Stimulated activated CD4-positive, alpha-beta T cell treated with anti-CD3 and anti-CD28 coated beads, Interleukin-15, amount 100 ng/mL, for 1 hour (primary cell): ENCODE measurements around the gene LPIN1.
A peak's percentile ranks its signal among the peaks of the same experiment; 100 is the strongest.

ENCODE experiments used
- DNase-seq, 2 donors: peaks; one replicate each; pipeline ENCODE4 v3.0.0-alpha.2; 2020; ENCODE audit warnings: low read depth in 1 of 2, low spot score in 1 of 2

The LPIN1 gene

DNA sequence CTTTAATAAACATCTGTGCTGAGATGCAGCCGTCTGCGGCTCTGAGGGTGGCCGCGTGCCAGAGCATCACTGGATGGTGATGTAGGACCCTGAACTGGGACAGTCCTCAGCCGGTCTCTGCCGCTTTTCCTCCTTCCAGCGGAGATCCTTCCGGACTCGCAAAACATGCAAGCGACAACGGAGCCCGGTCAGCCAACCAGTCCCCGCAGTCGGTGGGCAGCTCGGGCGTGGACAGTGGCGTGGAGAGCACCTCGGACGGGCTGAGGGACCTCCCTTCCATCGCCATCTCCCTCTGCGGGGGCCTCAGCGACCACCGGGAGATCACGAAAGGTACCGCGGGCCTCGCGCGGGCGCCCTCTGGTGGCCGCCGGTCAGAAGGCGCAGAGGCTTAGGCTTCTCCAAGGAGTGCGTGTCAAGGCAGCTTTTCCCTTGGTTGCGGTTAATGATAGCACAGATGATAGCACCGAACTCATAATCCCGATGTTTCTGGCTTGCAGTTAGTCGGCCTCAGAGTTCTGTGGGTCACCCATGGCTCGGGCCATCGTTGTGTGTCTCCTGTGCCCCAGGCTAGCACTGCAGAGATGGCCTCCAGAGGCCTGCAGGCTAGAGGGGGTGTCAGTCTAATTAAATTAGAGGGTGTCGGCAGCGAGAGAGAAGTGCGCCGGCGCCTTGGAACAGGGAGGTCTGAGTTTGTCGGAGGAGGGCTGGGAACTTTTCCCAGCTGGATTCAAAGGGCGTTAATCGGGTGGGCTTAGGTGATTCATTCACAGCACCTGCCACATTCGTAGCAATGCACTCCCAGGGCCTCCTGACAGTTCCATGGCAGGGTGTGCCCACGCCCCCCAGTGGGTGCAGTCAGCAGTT is 38.5 kb downstream of the LPIN1 start:
- peak; percentile 15 to 34 for DNase-seq

DNA sequence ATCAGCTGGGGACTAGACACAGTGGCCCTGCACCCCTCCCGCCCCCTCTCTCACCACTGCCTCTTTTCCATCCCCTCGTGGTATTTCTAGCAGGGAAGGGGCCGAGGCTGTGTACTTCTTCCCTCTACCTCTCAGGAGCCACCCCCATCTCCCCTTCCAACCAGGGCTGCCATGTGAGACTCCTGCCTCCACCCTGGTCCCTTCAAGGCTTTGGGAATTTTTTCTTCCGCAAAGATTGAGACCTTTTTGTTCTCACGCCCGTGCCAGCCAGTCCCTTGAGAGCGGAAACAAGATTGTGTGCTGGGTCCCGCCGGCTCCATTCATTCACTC is 39.1 kb downstream of the LPIN1 start:
- no peak for DNase-seq

DNA sequence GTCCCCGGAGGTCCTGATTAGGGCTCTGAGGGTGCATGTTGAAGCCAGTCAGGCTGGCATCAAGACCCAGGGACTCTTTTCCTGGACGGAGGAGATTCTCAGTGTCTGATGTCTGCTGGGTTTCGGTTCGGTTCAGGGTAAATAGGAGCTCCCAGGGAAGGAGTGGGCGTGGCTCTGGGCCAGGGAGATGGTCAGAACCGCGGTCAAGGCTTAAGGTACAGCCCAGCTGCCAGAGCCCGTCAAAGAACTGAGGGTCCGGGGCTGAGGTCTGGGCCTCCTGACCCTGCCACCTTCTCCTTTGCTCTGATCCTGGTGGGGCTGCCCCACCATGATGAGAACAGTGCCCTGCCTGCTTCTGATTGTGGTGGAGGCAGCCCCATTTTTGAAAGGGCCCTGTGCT is 39.8 kb downstream of the LPIN1 start:
- DNase-seq, result no peak

DNA sequence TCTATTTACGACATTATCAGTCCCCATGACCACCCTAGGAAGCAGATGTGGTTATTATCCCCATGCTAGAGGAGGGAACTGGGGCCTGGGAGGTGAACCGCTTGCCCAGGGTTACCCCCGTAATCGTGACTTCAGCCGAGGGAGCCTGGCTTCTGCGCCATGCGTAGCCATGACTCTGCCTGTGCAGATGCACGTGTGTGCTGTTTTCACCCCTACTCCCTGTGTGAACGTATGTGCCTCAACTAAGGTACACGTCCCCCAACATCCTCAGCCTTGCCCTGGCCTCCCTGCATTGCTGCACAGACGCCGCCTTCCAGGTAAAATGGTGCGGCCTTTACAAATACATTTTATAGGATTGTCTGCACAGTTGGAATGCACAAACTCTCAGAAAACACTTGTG is 40.2 kb downstream of the LPIN1 start:
- no peak for DNase-seq

DNA sequence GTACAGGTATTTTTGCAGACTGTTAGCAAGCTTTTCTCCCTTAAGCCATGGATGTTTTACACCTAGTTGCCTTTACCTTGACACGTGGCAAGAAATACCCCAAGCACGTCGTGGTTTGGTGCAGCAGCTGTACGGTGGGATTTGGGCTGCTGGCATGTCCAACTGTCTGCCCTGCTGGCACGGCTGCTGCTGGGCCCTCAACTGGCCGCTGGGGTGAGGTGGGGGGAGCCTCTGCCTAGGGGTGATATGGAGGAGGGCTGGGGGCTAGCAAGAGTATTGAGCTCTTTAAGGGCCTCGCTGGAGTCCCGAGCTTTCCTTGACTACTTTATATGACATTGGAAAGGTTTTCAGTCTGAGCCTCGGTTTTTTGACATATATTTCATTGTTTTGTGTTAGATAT is 41.6 kb downstream of the LPIN1 start:
- DNase-seq, result no peak

DNA sequence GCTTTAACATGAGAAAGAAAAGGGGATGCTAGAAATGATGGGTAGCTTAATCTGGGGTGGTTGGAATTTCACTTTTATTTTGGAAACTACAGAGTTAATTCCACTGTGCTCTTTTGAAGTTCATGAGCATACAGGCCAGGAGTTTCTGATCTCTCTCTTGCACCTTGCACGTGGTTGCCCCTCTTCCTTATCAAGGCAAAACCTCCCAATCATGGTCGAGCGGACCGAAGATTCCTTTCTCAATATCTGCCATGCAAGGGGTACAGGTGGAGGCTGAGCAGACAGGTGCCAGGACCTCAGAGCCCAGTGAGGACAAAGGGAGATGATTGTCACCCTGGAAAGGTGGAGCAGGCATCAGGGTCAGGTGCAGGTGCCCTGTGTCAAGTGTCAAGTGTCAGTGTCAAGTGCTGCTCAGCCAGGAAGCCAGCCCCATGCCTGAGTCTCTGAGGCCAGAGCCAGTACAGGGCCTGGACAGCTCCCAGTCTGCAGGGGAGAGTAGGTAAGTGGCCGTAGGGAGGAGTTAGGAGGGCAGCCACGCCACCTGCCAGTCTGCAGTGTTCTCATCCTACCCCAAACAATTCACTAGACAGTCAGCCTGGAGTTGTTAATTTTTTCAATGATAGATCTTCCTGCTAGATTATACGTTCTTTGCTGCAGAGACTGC is 42.2 kb downstream of the LPIN1 start:
- DNase-seq, result no peak

DNA sequence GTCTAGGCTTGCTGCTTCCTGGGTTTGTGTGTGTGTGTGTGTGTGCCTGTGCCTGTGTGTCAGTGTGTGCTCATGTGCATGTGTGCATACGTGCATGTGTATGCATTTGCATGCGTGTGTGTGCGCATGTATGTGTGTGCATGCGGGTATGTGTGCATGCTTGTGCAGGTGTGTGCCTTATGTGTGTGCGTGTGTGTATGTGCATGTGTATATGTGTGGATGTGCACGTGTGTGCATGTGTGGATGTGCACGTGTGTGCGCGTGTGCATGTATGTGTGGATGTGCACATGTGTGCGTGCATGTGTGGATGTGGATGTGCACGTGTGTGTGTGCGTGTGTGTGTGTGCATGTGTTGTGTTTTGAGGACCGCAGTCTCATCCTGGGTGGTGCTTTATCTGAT is 42.8 kb downstream of the LPIN1 start:
- no peak for DNase-seq

DNA sequence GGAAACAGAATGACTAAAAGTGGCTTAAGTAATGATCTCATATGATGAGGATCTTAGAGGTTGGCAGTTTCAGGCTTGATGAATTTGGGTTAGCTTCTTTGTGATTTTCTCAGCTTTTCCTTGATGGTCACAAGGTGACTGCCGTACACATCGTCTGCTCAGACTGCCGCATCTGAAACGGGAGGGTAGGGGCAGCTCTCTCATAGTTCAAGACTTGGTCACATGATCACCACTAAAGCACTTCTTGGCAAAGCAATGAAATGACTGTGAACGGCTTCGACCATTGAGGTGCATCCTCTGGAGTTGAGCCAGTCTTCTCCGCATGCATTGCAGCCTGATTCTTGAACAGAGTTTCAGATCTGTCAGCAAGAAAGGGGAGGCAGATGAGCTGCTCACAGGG is 43.8 kb downstream of the LPIN1 start:
- DNase-seq, result no peak

DNA sequence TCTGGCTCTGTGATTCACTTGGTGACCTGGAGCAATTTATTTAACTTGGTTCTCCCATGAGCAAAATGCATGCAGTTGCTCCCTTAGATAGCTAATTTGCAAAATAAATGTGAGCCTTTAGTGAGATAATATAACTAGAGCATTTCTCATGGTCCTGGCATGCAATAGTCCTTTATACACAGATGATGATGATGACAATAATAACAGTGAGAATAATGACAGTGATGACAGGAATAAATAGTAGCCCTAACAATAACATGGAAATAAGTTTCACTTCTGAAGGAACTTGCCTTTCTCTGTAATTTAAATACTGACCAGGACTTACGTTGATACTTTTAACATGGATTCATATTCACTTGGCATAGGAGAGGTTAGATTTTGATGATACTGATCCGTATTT is 49.2 kb downstream of the LPIN1 start:
- no peak for DNase-seq

DNA sequence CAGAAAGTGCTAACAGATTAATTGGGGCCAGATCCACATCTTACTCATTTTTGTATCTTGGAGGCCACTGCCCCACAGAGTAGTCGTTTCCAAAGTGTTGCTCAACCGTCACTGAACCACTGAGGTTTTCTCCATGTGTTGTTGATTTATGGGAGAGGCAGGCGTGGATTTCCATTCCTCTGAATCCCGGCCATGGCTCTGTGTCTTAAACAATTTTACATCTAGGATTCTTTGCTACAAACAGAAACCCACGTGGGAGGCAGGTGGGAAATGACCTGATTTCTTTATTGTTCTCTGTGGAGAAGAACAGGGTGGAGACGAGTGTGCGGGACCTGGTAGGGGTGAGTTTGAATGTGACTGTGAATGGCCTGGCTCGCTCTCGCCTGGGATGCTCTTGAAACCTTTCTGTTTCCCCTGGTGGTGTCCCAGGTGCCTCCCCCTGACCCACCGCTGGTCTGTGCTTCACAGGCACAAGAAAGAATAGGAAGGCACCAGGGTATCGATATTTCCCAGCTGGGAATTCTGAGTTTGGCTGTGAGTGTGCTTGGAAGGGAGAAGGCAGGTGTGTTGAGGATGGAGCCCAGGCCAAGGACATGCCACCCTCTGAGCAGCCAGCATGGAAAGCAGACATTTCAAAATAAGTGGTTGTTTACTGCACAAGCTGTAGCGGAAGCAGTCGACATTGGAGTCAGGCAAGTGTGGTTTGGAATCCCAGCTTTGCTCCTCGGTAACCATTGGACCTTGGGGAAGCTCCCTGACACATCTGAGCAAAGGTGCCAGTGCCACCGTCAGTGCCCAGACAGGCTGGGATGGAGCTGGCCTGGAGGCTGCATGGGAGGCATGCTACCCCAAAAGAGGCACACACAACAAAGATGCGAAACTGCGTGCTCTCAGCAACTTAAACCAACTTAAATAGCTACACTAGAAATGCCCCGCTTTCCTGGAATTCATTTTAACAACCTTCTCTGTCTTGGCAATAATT is 50.0 kb downstream of the LPIN1 start:
- DNase-seq, result no peak

DNA sequence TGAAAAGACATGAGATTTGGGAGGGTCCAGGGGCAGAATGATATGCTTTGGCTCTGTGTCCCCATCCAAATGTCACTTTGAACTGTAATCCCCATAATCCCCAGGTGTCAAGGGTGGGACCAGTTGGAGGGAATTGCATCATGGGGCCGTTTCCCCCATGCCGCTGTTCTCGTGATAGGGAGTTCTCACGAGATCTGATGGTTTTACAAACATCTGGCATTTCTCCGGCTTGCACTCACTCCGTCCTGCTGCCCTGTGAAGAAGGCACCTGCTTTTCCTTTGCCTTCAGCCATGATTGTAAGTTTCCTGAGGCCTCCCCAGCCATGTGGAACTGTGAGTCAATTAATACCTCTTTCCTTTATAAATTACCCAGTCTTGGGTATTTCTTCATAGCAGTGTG is 51.4 kb downstream of the LPIN1 start:
- DNase-seq, result no peak

DNA sequence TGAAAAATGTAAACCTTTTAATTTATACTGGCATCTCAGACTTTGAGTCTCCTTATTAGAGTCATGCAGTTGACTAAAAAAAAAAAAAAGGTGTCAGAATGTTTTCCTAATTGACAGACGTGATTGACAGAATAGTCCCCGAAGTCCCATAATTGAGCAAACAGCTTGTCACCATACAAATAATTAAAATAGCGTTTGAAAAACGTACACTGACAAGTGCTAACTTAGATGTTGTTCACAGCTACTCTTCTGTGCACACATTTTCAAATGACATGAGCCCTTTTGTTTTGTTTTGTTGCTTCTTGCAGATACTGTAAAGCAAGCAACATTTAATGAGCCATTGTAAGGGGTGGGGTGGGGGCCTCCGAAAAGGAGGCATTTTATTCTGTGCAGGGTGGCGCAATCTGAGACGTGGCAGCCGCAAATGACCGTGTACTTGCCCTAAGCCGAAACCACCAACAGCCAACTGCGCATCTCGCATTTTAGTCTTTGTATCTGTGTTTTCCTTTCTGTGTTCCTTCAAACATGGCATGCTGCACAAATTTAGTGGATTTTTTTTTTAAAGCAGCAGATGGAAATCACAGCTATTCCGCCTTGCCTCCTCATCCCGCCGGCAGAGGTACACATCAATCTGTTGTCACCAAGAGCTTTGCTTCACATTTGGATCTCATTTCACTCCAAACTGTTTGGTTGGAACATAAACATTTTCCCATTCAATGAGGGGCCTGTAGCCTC is 52.4 kb downstream of the LPIN1 start:
- DNase-seq, result no peak

DNA sequence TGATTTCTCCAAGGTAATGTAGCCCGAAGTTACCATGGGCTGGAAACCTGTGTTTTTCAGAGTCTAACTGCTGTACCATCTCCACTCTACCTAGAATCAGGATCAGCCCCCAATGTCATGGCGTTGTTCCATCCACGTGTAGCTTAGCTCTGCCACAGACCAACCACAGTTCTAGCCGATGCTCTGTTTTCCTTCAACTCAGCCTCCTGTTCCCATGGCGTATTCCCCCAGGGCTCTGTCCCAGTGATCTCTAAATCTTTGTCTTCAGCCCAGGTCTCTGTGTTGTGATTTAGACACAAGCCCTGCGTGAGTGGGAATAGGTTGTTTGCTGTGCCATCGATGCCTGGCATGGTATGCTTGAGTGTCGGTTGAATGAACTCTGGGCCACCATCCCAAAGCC is 53.4 kb downstream of the LPIN1 start:
- DNase-seq, result no peak

DNA sequence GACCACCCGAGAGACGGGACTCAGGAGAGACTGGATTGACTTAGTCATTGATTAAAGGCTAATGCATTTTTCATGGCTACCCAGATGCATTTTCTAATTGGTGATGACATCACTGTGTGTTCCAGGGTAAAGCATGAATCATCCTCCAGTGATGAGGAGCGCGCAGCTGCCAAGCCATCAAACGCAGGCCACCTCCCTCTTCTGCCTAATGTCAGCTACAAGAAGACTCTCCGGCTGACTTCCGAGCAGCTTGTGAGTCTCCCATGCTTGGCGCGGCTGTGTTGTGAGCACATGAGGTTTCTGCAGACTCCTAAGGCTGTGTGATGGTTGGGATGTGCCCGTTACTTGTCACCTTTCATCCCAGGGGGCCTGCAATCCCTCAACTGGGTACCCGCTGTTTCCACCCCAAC is 56.4 kb downstream of the LPIN1 start:
- no peak for DNase-seq

DNA sequence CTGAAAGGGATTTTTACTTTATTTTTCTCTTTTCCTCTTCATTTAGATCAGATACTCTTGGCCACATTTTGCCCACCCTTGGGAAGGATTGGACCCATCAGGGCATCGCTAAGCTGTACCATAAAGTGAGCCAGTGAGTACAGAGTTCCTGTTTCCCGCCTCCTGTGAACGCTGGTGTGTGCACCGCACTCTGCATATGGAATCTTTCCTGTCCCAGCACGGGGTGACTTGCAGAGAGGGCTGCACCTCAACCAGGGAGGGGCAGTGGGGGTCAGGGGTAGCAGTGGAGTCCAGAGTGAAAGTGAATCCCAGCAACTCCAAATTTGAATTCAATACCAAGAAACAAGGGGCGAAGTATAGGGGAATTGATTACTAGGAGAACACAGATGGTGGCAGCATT is 58.6 kb downstream of the LPIN1 start:
- no peak for DNase-seq

DNA sequence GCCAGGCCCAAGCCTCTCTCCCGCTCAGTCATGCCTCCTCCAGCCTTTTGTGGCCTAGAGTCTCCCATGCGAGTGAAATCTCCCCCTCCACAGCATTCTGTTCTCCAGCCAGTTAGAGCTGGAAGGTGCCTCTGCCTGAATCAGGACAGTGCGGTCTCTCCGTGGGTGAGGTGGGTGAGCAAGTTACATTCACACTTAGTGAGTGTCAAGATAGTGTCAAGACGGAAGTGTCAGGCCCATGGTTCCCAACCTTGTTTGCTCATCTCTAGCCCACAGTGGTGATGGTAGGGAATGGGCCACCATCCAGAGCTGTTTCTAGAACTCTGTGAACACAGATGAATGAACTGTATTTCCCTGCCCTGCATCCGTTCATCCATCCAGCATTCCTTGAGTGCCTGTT is 59.5 kb downstream of the LPIN1 start:
- no peak for DNase-seq

DNA sequence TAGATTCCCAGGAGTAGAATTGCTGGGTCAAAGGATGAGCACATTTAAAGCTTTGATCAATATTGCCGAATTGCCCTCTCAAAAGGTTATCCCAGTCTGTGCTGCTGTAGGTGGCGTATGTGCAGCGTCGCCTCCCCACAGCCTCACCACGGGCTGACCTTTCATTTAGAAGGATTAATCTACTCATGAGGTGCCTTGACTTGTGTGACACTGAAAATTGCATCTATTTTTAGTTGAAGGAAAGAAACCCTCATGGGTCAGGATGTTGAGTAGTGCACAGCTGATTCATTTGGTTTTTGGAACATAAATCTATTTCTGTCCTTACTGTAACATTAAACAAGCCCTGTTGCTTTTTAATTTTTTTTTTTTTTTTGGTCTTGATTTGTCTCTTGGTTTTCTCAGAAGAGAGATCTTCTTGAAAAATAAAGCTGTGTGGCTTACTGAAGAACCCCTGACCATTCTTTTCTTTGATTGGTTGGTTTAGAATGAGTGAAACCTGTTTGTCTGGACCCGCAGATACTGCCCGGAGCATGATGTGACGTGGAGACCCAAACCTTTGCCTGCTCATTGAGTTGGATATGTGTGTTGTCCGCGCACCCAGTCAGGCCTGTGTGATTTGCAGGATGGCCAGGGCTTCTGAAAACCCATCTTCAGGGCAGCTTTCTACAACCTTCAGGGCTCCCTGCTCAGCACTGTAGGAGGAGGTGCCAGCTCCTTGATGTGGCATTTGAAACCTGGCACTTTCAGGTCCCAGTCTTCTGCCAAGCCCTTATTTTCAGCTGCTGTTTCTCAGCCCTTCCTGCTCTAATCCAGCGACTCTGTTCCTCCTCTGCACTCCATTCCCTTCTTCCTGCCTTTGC is 61.0 kb downstream of the LPIN1 start:
- DNase-seq, result no peak

DNA sequence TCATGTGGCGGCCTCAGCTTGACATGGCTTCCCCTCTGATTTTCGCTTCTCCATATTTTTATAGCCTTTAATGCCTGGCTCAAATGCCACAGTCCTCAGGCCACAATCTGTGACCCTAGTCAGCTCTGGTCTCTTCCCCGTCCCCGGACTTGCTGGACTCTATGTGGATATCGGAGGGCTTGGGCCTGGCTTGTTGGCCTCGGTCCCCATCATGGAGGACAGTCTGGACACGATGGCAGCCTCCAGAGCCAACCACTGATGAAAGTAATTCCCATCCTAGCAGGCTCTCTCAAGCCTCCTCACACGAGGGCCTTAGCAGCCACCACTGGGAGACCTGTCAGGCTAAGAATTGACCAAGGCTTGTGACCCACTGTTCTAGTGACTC is 61.6 kb downstream of the LPIN1 start:
- DNase-seq, result no peak

DNA sequence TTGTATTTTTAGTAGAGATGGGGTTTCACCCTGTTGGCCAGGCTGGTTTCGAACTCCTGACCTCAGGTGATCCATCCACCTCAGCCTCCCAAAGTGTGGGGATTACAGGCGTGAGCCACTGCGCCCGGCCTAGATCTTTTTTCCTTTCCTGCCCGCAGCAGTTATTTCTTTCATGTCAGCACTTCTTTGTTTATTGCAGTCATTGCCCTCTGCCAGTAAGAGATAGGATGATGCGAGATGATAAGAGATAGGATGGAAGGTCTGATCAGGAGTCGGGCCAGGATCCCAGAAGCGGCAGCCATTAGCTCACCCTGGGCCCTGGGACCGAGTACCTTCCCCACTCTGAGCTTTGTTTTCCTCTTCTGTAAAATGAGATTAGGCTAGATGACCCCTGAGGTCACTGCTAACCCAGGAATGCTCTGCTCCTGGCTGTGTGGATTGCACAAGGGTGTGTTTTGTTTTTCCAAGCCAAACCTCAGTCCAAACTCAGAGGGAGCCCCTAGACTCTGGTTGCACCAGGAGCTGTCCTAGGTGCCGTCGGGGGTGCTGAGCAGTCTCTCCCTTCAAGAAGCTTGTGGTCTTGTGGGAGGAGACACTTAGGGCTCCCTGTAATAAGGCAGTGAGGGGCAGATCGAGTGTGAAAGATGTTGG is 63.3 kb downstream of the LPIN1 start:
- DNase-seq, result no peak
